ELF-1 (cell line): Measurements from ENCODE around the gene SMG1.
"Not testable (repeated sequence)": the region's sequence is repeated elsewhere in the genome, so short reads cannot be mapped to it uniquely, and the experiment has no call there.

ENCODE experiments used
- DNase-seq: peaks from one replicate; pipeline ENCODE4 v3.0.0-alpha.2; 2016; ENCODE audit warnings: low read depth, low spot score

The SMG1 gene

DNA sequence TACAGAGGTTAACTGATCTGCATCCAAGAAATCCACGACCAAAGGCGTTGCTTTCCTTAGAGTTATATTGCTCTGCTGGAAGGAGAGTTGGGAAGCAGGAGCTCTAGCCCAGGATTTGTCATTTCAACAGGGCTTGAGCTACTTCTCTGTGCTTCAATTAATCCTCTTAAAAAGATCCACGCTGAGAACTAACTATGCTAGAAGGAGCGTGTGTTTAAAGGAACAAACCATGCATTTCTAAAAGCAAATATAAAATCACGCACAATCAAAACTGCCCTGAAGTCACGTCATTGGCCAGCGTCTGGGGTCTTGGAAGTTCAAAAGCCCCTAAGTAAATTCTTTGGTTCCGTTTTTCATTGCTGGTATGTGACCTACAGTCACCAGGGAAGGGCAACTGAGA is 125.9 kb downstream of the SMG1 start:
- DNase-seq, result no peak

DNA sequence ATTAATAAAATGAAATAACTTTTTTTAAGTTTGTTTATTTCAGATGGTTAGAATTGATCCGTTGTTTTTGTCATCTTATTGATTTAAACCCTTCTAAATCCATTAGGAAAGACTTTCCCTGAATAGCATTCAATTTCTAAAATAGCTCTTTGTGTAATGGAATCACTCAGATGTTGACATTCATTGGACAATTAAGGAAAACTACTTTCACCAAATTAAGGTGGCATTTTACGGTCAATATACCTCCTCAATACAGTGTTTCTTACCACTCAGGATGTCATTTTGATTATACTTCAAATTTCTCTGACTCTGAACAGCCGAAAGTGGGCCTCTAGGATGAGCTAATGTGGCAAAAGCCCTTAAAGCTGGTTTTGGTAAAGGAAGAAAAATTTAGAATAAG is 126.7 kb downstream of the SMG1 start:
- no peak for DNase-seq

DNA sequence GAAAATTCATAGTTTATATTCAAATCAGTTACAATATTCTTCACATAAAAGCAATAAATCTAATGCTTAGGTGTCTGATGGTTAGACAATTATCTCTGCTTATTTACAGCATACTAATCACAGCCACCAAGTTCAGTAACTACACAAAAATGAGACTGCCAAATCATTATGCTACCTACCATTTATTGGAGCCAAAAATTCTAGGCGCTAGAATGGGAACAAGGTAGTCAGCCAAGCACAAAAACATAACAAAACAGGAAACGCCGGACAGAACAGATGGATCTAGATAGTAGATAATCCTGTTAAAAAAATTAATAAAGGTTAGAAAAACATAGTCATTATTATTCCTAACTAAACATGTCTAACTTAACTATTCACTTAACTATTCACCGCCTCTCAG is 128.5 kb downstream of the SMG1 start:
- DNase-seq, result no peak

GRCh38 chr16:18796377-18796776 is 129.8 kb downstream of the SMG1 start:
- no peak for DNase-seq

GRCh38 chr16:18792836-18793433 is 133.3 kb downstream of the SMG1 start:
- no peak for DNase-seq

- peak; percentile 98 for DNase-seq
Observed at GRCh38 chr16:18789850-18790706, 136.1 kb downstream of the SMG1 start, which contains the start of gene RPS15A. RPS15A (minus strand) TSS chr16:18790334; CDS start chr16:18789113, 1,221 bp downstream.

DNA sequence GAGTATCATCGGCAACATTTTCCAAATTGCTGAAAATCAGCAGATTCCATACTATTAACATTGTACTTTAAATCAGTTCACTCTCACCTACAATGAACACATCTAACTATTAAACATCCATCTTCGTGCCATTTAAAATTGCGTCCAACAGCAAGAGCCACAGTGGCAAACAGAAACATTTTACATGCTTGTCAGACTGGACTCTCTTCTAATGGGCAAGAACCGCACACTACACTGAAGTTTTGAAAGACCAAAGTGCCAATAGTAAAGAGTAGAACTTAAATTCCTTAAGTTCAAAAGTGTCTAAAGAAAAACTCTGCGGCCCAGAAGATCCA is 136.7 kb downstream of the SMG1 start:
- DNase-seq, result no peak

GRCh38 chr16:18788828-18789514 is 137.2 kb downstream of the SMG1 start:
- DNase-seq, result no peak

- DNase-seq, result no peak
Observed at GRCh38 chr16:18784917-18785623, 141.1 kb downstream of the SMG1 start.

DNA sequence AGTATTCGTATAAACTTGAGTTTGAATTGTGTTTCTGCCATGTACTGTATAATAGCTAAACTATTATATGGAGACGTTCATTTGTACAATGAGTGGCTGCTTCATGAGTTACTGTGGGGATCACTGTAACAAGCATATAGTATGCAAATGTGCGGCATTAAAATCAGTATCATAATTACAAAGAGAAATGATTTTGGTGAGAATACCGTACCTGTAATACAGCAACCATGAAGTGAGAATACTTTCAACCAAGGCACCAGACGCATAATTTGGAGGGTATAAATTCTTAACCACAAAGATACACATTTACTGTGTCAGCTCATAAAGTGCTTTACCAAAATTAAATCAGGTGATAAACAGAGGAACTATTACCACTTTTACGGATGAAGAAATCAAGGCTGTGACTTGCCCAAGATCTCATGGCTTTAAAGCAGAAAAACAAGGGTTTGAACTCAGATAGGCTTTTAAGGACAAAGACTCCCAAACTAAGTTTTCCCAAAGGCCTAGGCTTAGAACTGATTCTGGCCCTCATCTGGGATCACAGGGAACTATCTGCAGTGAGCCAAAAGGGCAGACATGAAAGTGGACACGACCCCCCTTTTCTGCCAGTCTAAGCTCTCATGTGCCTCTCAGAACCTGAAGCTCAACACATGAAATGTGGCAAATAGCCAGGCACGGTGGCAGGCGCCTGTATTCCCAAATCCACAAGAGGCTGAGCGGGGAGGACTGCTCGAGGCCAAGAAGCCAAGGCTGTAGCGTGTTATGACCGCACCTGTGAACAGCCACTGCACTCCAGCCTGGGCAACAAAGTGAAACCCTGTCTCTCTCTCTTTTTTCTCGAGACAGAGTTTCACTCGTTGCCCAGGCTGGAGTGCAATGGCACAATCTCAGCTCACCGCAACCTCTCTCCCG is 142.5 kb downstream of the SMG1 start:
- DNase-seq, result no peak

DNA sequence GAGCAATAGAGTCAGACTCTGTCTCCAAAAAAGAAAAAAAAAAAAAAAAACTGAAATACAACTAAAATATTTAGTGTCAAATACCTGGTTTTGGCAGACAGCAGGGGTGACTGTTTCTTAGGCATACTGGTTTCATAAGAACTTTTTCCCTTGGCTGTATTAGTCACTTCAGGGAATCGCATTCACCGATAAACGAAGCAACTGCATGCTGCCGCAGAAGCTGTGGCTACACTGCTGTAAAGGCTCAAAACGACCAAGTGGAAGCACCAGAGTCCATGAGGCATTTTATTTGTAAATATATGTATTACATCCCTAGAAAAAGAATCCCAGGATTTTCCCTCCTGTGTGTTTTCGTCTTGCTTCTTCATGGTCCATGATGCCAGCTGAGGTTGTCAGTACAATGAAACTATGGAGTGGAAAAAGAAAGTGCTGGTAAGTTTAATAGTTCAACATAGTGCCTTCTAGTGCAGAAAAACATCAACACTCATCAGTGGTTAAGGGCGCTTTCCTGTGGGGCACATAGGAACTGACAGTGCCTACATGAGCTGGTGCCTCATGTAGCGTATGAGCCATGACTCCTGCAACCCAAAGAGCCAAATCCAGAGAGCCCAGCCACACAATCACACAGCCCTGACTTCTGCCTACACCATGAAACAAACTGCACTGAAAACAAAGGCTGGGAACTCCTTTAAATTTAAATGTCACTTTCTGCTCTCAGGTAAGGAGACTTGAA is 143.3 kb downstream of the SMG1 start:
- no peak for DNase-seq

DNA sequence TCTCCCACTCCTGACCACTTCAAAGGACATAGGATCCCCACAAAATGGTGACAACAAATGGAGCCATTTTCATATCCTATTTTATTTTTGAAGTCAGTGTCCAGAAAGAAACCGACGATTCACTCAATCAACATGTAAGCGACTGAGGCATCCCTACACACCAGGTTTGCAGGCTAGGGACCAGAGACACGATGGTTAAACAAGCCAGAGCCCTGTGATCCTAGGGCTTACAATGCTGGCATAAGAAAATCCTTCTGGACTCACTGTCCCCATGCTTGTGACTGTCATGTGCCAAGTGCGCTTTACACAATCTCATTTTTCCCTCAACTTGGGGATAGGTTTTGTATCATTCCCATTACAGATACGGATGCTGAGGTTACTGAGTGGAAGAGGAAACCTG is 145.0 kb downstream of the SMG1 start:
- DNase-seq, result not testable (repeated sequence)

- DNase-seq, result not testable (repeated sequence)
Observed at GRCh38 chr16:18780460-18781026, 145.7 kb downstream of the SMG1 start.

- not testable (repeated sequence) for DNase-seq
Observed at GRCh38 chr16:18777664-18778063, 148.5 kb downstream of the SMG1 start.

GRCh38 chr16:18776334-18776733 is 149.9 kb downstream of the SMG1 start:
- DNase-seq, result not testable (repeated sequence)

GRCh38 chr16:18774651-18775050 is 151.6 kb downstream of the SMG1 start:
- not testable (repeated sequence) for DNase-seq

GRCh38 chr16:18772171-18772570 is 154.0 kb downstream of the SMG1 start:
- not testable (repeated sequence) for DNase-seq

- not testable (repeated sequence) for DNase-seq
Observed at GRCh38 chr16:18770336-18770962, 155.8 kb downstream of the SMG1 start.

DNA sequence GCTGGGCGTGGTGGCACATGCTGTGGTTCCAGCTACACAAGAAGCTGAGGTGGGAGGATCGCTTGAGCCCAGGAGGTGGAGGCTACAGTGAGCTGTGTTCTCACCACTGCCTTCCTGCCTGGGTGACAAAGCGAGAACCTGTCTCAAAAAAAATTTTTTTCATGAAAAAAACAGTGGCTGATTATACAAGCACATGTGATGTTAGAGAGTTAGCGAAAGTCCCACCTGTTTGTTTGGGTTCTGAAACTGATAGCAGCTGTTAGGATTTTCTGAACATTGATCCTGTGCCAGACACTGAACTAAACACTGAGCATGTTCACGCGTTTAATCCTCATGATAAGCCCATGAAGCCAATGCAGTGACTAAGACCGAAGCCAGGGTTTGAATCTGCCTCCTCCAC is 159.0 kb downstream of the SMG1 start:
- DNase-seq, result not testable (repeated sequence)
